ENCODE data around the gene CYP1B1.
"Not testable (repeated sequence)": the region's sequence is repeated elsewhere in the genome, so short reads cannot be mapped to it uniquely, and the experiment has no call there.

Gene CYP1B1

GRCh38 chr2:38120264-38120592 is 44.3 kb upstream of the CYP1B1 start:
- TF ChIP-seq, protein P1, sequence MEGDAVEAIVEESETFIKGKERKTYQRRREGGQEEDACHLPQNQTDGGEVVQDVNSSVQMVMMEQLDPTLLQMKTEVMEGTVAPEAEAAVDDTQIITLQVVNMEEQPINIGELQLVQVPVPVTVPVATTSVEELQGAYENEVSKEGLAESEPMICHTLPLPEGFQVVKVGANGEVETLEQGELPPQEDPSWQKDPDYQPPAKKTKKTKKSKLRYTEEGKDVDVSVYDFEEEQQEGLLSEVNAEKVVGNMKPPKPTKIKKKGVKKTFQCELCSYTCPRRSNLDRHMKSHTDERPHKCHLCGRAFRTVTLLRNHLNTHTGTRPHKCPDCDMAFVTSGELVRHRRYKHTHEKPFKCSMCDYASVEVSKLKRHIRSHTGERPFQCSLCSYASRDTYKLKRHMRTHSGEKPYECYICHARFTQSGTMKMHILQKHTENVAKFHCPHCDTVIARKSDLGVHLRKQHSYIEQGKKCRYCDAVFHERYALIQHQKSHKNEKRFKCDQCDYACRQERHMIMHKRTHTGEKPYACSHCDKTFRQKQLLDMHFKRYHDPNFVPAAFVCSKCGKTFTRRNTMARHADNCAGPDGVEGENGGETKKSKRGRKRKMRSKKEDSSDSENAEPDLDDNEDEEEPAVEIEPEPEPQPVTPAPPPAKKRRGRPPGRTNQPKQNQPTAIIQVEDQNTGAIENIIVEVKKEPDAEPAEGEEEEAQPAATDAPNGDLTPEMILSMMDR (IDR thresholded peaks at IDR 0.05; ENCODE audit: insufficient read depth, low read length, missing control alignments), result no peak
- H3K4me3 ChIP-seq (ENCODE audit: low read depth, low read length), result no peak overlapping the region
- DNase-seq (ENCODE audit: low read depth, low spot score), result no peak
- CTCF ChIA-PET, result interaction anchor here (1.4 kb wide), 1 partner anchor 138 kb away, joined by 3 read pairs; no protein-coding TSS in a partner anchor
- POLR2A ChIA-PET, result no interaction called here

DNA sequence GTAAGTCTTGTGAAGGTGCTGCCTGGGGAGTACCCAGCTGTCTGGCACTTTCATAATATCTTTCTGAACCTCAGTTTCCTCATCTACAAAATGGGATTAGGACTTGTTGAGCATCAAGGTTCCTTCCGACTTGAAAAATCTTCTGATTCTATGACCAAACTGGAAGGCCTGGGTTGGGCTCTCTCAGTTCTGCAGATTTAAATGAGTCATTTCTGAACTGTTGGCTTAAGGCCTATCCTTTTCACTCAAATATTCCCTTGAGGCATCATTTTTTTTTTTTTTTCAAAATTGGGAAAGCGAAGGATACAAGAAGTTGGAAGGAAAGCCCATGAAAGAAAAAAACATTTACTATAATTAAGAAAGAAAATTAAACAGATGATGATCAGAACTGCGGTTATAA is 40.8 kb upstream of the CYP1B1 start:
- ChIA-PET POLR2A (no interaction called here), CTCF (interaction anchor here (1.5 to 4.0 kb wide), 3 partner anchors 25 to 135 kb away, joined by 5 to 17 read pairs (median 7); no protein-coding TSS in a partner anchor)
- H3K4me3 ChIP-seq (ENCODE audit: low read depth, low read length), result no peak overlapping the region
- TF ChIP-seq, protein P1 (IDR thresholded peaks at IDR 0.05; ENCODE audit: insufficient read depth, low read length, missing control alignments), result no peak
- no peak for DNase-seq (ENCODE audit: low read depth, low spot score)

DNA sequence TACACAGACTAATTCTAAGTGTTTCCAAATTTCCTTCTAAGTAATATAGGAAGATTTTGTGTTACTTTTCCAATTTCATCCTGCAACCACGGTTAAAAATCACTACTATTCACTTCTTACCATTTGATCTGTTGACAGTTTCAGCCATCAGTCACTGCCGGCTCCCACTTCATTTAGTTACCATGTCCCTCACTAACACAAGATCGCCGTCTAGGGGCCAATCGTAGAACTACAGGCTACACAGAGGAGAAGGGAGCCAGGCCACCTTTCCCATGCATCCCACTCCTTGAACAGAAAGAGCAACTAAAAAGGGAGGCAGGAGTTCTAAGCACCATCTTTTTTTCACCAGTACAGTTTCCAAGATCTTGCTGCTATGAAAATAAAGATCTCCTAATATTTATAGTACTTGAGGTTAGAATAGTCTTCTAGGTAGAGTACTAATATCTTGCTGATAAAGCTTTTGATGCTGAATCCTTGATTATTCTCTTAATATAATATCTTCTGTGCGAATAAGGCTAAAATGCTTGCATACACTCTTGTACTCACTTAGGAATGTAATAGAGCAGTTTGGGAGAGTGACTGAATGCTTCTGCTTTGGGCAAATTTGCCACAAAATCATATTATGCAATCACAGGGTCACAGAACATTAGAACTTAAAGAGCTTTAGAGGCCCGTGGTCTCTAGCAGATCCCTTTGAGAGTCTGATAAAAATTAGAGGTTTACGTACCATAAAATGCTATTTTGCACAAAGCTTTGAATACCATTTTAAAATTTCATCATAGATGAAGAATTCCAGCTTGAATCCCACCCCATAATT is 39.5 kb upstream of the CYP1B1 start:
- CTCF ChIA-PET, result interaction anchor here (0.5 to 4.0 kb wide), 26 partner anchors 9 to 167 kb away, joined by 3 to 21 read pairs (median 4); no protein-coding TSS in a partner anchor
- TF ChIP-seq, protein P1 (IDR thresholded peaks at IDR 0.05; ENCODE audit: insufficient read depth, low read length, missing control alignments), result peak; percentile 82
- H3K4me3 ChIP-seq (ENCODE audit: low read depth, low read length), result no peak overlapping the region
- POLR2A ChIA-PET, result no interaction called here
- no peak for DNase-seq (ENCODE audit: low read depth, low spot score)

- no peak overlapping the region for H3K4me3 ChIP-seq (ENCODE audit: low read depth, low read length)
- ChIA-PET POLR2A (no interaction called here), CTCF (interaction anchor here (1.2 to 4.0 kb wide), 11 partner anchors 8 to 223 kb away, joined by 3 to 21 read pairs (median 4); no protein-coding TSS in a partner anchor)
- TF ChIP-seq, protein P1 (IDR thresholded peaks at IDR 0.05; ENCODE audit: insufficient read depth, low read length, missing control alignments), result no peak
- no peak for DNase-seq (ENCODE audit: low read depth, low spot score)
Measured at GRCh38 chr2:38113981-38114708, 38.2 kb upstream of the CYP1B1 start.

GRCh38 chr2:38113051-38113450 is 37.1 kb upstream of the CYP1B1 start:
- ChIA-PET POLR2A (no interaction called here), CTCF (interaction anchor here (1.2 to 4.0 kb wide), 7 partner anchors 9 to 162 kb away, joined by 3 to 21 read pairs (median 6); no protein-coding TSS in a partner anchor)

DNA sequence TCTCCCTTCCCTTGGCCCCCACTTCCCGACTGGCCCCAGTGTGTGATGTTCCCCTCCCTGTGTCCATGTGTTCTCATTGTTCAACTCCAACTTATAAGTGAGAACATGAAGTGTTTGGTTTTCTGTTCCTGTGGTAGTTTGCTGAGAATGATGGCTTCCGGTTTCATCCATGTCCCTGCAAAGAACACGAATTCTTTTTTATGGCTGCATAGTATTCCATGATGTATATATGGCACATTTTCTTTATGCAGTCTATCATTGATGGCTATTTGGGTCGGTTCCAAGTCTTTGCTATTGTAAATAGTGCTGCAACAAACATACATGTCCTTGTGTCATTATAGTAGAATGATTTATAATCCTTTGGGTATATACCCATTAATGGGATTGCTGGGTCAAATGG is 35.4 kb upstream of the CYP1B1 start:
- CTCF ChIA-PET; POLR2A ChIA-PET; DNase-seq (ENCODE audit: low read depth, low spot score); H3K4me3 ChIP-seq (ENCODE audit: low read depth, low read length): not testable (repeated sequence)

More at GRCh38 chr2:38113051-38113450, 37.1 kb upstream of the CYP1B1 start:
- no peak overlapping the region for H3K4me3 ChIP-seq (ENCODE audit: low read depth, low read length)
- TF ChIP-seq, protein P1 (IDR thresholded peaks at IDR 0.05; ENCODE audit: insufficient read depth, low read length, missing control alignments), result no peak
- DNase-seq (ENCODE audit: low read depth, low spot score), result no peak
